GM18517 (cell line): ENCODE data around the gene RNF169.
A peak's percentile ranks its signal among the peaks of the same experiment; 100 is the strongest.
"Not testable (repeated sequence)": the region's sequence is repeated elsewhere in the genome, so short reads cannot be mapped to it uniquely, and the experiment has no call there.

Source experiments
- ATAC-seq: cut with Tn5 transposase; IDR thresholded peaks from one replicate; pipeline ENCODE4 v1.9.1; 2021; ENCODE audit warnings: mild to moderate bottlenecking, moderate library complexity; ENCODE audit not compliant: unreplicated experiment

Gene RNF169

GRCh38 chr11:74726547-74727182 is 22.0 kb upstream of the RNF169 start:
- peak; percentile 66 for ATAC-seq

DNA sequence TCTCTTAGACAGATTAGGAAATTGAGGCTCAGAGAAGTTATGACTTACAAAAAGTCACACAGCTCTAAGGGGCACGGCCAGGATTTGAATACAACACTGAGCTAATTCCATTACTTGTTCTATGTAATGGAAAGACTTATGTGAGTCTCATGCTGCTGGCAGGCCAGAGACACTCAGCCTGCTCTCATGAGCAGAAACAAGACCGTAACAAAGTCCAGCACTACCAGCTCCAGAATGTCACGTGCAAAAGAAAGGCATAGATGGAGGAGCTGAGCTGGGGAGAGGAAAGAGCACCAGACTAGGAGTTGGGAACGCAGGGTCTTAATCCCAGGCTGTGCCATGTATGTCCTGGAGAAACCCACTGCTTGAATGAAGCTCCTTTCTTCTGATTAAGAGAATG is 19.3 kb upstream of the RNF169 start:
- no peak for ATAC-seq

GRCh38 chr11:74730571-74731260 is 17.9 kb upstream of the RNF169 start:
- no peak for ATAC-seq

GRCh38 chr11:74731301-74732094 is 17.2 kb upstream of the RNF169 start, which contains the start of gene CHRDL2:
CHRDL2 (minus strand) TSS chr11:74731426; CDS start chr11:74730888, 538 bp downstream.
- no peak for ATAC-seq

DNA sequence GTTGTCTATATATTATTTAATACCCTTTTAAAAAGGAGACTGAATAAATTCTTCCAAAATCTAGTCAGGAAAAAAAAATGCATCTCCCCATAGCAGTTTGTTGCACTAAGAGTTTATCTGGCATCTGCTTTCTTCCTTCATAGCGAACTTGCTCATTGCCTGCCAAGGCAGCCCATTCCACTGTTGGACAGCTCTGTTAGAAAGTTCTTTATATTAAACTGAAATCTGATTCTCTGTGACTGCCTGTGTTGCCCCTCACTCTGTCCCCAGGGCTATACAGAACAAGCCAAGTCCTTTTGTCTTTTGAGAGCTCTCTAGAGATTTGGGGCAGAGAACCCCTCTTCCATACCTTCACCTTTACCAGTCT is 14.1 kb upstream of the RNF169 start:
- no peak for ATAC-seq

DNA sequence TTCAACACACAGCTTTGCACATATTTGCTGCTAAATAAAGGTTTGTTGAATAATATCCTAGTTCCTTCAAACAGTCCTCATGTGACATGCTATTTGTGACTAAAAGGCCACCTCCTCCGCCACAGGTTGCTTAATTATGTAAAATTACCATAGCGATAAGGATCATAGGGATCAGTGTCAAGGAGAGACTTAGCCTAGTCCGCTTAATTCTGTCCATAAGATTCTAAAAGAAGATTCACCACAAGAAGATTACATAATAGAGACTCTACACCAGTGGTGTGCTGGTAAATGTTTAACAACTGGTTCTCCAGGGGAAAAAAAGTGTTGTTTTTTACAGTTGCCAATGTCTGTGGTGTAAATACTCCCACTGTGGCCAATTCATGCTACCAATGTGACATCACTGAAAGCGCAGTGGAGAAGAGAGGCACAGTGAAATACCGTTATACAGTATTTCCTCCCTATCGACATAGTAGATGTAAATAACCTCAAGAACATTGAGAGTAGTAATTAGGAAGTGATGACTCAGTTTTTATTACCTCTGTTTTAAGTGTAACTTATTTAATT is 13.2 kb upstream of the RNF169 start:
- ATAC-seq = no peak

DNA sequence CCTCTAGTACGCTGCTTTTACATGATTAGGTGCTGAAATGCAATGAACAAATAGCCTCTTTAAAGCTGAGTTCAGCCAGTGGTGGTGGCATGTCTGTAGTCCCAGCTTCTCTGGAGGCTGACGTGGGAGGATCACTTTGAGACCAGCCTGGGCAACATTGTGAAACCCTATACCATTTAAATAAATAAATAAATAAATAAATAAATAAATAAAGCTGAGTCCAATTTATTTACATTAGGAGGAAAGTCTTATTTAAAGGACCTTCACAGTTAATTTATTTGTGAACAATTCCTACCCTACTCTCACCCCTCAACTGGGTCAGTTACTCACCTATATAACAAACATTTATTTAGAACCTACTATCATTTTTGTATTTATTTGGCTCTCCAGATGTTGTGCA is 12.6 kb upstream of the RNF169 start:
- ATAC-seq = no peak

- no peak for ATAC-seq
Observed at GRCh38 chr11:74739546-74740270, 8.9 kb upstream of the RNF169 start.

DNA sequence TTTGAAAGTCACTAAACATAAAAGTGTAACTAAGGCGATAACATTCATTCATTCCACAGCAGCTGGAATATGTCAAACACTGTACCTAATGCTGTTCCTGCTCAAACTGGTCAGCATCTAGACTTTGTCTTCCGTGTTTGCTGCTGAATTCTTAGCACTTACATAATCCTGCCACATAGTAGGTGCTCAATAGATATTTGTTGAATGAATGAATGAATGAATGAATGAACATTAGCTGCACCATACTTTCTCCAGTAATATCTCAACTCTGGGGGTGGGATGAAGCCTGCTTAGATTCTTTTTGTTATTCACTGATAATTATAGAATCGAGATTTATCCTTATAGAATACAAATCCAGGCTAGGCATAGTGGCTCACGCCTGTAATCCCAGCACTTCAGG is 6.6 kb upstream of the RNF169 start:
- ATAC-seq = no peak

DNA sequence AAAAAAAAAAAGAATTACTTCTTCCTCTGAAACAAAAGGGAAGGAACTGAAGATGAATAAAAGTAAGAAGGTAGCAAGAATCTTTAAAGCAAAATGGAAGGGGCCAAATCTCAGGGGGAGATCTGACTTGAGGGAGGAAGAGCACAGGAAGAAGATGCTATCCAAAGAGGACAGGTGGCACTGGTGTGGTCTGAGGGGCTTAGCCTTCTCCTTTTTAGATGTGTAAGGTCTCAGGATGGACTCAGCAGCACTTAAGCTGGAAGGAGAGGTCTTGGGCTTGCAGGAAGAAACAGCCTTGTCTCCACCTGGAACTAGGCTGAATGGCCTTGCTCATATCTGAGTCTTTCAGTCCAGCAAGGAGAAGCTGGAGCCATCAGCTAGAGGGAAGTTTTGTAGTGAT is 5.0 kb upstream of the RNF169 start:
- ATAC-seq = no peak

DNA sequence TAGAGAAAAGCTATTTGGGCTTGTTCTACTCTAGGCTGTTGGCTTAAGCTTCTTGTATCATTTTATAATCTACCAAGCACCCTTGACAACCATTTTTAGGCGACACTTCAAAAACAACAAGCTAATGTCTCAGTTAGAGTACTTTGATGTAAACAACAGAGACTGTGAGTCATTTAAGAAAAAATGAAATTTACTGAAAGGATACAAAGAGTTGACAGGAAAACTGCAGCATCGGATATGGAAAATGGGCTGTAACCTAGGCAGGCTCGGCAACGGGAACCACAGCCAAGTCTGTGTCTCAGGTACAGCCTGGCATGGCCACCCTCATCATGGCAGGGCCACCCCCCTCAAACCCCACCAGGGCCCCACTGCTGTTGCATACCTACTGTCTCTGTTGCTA is 4.4 kb upstream of the RNF169 start:
- no peak for ATAC-seq

DNA sequence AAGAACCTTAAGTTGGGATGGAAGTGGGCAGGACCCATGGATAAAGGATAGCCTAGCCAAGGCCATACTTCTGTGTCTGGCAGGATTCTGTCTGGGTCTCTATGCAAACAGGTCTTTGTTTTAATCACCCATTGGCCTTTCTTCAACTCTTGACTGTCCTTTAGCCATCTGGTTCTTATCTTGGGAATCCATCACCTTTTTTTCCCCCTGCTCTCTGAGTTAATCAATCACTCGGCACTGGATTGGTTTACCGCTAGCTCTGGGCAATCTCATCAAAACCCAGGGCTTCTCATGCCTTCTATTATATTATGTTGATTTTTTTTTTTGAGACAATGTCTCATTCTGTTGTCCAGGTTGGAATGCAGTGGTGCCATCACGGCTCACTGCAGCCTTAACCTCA is 1.8 kb upstream of the RNF169 start:
- no peak for ATAC-seq

- ATAC-seq = peak; percentile 53
Observed at GRCh38 chr11:74749127-74749964, 697 bp downstream of the RNF169 start.

- no peak for ATAC-seq
Observed at GRCh38 chr11:74749965-74750296, 1.3 kb downstream of the RNF169 start.

GRCh38 chr11:74750598-74750997 is 1.9 kb downstream of the RNF169 start:
- ATAC-seq = not testable (repeated sequence)

GRCh38 chr11:74751303-74751702 is 2.7 kb downstream of the RNF169 start:
- ATAC-seq = no peak

GRCh38 chr11:74754507-74755252 is 6.0 kb downstream of the RNF169 start:
- no peak for ATAC-seq

- ATAC-seq = no peak
Observed at GRCh38 chr11:74755395-74755995, 6.8 kb downstream of the RNF169 start.

DNA sequence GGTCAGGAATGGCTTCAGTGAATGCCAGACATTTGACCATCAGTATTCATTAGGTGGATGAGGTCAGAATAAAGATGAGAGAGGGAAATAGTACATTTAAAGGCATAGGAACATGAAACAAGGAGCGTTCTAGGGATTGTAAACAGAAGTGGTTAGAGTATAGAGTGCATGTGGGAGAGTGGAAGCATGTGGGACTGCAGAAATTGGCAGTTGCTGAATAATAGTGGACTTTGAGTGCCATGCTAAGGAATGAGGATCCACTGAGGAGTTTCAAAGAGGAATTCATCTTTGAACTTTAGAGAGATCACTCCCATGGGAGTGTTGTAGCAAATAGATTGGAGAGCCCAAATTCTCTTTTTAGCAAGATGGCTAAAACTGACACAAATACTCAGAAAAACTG is 7.9 kb downstream of the RNF169 start:
- no peak for ATAC-seq
